C4-2B (cell line): Measurements from ENCODE around the gene MTHFD2L.

Experiments used
- ZFX ChIP-seq: fragments of 450-650 bp; IDR thresholded peaks from 2 replicates; pipeline ENCODE4 v1.6.1; 2017
- TF ChIP-seq, protein P1 (sequence below): fragments of 450-650 bp; conservative IDR thresholded peaks from 2 replicates; pipeline ENCODE4 v1.5.1; 2017; ENCODE audit warnings: mild to moderate bottlenecking

DNA sequence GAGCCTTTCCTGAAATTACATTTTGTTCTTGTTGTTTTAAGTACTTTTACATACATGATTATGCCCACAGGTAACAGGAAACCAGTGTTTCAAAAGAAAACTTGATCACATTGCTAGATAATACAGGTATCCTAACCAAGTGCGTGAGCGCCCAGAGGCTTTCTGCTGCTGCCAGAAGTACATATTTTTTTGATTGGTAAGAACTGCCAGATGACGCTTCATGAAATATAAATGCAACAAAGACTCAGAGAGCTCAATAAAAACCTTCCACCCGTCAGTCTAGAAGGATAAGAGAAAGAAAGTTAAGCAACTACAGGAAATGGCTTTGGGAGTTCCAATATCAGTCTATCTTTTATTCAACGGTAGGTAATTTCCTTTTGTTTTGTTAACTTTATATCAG is 150.3 kb downstream of the MTHFD2L start, which contains the start of gene EPGN:
- TF ChIP-seq, protein P1, sequence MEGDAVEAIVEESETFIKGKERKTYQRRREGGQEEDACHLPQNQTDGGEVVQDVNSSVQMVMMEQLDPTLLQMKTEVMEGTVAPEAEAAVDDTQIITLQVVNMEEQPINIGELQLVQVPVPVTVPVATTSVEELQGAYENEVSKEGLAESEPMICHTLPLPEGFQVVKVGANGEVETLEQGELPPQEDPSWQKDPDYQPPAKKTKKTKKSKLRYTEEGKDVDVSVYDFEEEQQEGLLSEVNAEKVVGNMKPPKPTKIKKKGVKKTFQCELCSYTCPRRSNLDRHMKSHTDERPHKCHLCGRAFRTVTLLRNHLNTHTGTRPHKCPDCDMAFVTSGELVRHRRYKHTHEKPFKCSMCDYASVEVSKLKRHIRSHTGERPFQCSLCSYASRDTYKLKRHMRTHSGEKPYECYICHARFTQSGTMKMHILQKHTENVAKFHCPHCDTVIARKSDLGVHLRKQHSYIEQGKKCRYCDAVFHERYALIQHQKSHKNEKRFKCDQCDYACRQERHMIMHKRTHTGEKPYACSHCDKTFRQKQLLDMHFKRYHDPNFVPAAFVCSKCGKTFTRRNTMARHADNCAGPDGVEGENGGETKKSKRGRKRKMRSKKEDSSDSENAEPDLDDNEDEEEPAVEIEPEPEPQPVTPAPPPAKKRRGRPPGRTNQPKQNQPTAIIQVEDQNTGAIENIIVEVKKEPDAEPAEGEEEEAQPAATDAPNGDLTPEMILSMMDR: no peak
- no peak for TF ChIP-seq ZFX
